Measurements from ENCODE around the gene TMEM92. TPM values are rescaled to one million over a fixed set of nuclear protein-coding genes. Genes with fewer than 3 reads are reported as not detected.

TMEM92 gene
- total and polyA plus RNA-seq, 2 experiments from 2014 or later, result 17.3 to 30.0 TPM

GRCh38 chr17:50274897-50275221, 593 bp downstream of the TMEM92 start:
- DNase-seq (ENCODE audit: low read depth in 1 of 2, low spot score in 1 of 2), result no peak
- Histone ChIP-seq H3K4me1 (ENCODE audit: low read depth) (peaks cover 17% of the 10 kb centered on the region), H3K36me3 (no peaks in the 10 kb centered on the region), H3K4me3 (peak overlapping the region; percentile 41), H3K9me3 (ENCODE audit: low read depth) (no peaks in the 10 kb centered on the region), H3K27me3 (no peaks in the 10 kb centered on the region), H3K27ac (no peak overlapping the region)
- no peak for TF ChIP-seq CTCF (IDR thresholded peaks at IDR 0.05; ENCODE audit: low read depth, low read length)

GRCh38 chr17:50275279-50275678, 1.0 kb downstream of the TMEM92 start:
- no peaks in the 10 kb centered on the region for H3K36me3 ChIP-seq
- no peak overlapping the region for H3K27ac ChIP-seq
- H3K4me1 ChIP-seq (ENCODE audit: low read depth), result peaks cover 16% of the 10 kb centered on the region
- no peaks in the 10 kb centered on the region for H3K27me3 ChIP-seq
- no peak for DNase-seq (ENCODE audit: low read depth in 1 of 2, low spot score in 1 of 2)
- H3K9me3 ChIP-seq (ENCODE audit: low read depth), result no peaks in the 10 kb centered on the region
- TF ChIP-seq CTCF (IDR thresholded peaks at IDR 0.05; ENCODE audit: low read depth, low read length), result no peak
- no peak overlapping the region for H3K4me3 ChIP-seq

DNA sequence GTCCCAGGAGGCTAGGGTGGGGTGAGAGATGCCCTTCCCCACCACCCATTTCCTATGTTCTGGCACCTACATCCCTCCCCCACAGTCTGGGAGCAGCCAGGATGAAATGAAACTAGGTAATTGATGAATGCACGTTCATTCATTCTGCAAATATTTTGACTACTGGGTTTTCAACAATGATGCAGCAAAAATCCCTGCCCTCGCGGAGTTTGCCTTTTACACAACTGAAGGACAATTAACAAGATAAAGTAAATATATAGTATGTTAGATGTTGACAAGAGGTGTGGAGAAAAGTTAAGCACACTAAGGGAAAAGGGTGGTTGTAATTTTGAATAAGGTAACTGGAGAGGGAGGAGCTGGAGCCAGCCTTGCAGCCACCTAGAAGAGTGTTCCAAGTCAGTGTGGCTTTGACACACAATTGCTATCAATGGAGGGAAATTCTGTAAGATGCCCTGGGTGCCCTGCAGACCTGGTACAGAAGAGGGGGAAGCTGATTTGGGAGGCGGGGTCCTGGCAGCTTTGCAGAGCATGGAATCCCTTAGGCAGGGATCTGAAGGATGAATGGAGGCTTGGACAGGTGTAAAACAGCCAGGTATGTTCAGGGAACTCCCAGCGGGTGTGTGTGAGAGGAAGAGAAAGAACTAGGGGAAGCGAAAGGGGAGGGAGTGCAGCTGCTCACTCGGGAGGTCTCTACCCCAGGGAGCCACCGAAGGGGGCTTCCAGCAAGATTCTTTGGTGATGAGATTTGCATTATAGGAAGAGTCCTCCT, 2.5 kb downstream of the TMEM92 start:
- DNase-seq (ENCODE audit: low read depth in 1 of 2, low spot score in 1 of 2), result no peak

DNA sequence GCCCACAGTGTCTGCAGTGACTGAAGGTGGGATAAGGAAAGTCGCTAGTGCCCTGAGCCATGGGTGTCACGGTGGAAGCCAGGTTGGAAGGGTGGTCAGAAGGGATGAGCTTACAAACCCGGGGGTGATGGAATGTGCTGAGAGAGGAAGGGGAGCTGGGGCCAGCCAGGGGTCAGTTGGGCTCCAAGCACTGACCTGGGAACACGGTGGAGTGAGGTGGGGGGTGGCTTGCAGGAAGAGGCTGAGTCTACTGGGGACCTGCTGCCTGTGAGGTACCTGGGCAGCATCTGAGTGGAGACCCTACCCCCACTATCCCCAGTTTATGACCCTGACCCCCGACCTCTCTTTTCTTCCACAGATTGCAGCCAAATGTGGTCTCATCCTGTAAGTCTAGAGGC, 3.1 kb downstream of the TMEM92 start:
- Histone ChIP-seq H3K9me3 (ENCODE audit: low read depth) (no peaks in the 10 kb centered on the region), H3K27ac (no peak overlapping the region), H3K36me3 (no peaks in the 10 kb centered on the region), H3K27me3 (no peaks in the 10 kb centered on the region), H3K4me3 (no peak overlapping the region), H3K4me1 (ENCODE audit: low read depth) (peaks cover 6% of the 10 kb centered on the region)
- TF ChIP-seq CTCF (IDR thresholded peaks at IDR 0.05; ENCODE audit: low read depth, low read length), result no peak
- no peak for DNase-seq (ENCODE audit: low read depth in 1 of 2, low spot score in 1 of 2)

More for the DNA sequence above, 2.5 kb downstream of the TMEM92 start:
- Histone ChIP-seq H3K27ac (no peak overlapping the region), H3K9me3 (ENCODE audit: low read depth) (no peaks in the 10 kb centered on the region), H3K27me3 (no peaks in the 10 kb centered on the region), H3K36me3 (no peaks in the 10 kb centered on the region), H3K4me1 (ENCODE audit: low read depth) (peaks cover 6% of the 10 kb centered on the region), H3K4me3 (no peak overlapping the region)
- TF ChIP-seq CTCF (IDR thresholded peaks at IDR 0.05; ENCODE audit: low read depth, low read length), result no peak

DNA sequence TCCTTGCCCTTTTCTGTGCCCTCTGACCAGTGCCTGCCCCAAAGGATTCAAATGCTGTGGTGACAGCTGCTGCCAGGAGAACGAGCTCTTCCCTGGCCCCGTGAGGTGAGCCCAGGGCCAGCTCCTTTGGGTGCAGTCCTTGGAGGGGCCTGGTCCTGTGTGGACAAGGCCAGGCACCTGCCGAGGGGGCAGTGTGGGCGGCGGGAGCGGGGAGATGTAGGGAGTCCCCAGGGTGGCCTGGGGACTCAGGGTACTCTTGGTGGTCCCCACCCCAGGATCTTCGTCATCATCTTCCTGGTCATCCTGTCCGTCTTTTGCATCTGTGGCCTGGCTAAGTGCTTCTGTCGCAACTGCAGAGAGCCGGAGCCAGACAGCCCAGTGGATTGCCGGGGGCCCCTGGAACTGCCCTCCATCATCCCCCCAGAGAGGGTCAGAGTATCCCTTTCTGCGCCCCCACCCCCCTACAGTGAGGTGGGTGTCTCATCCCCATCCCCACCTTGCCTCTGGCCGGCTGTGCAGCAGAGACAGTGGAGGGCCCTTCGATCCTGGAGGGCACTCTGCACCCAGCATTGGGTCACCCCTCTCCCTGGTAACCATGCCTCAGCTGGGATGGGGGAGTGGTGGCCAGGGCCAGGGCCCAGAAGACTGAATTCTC, 4.4 kb downstream of the TMEM92 start:
- Histone ChIP-seq H3K4me3 (no peak overlapping the region), H3K27me3 (no peaks in the 10 kb centered on the region), H3K27ac (no peak overlapping the region), H3K4me1 (ENCODE audit: low read depth) (peaks cover 6% of the 10 kb centered on the region), H3K9me3 (ENCODE audit: low read depth) (no peaks in the 10 kb centered on the region), H3K36me3 (no peaks in the 10 kb centered on the region)
- TF ChIP-seq CTCF (IDR thresholded peaks at IDR 0.05; ENCODE audit: low read depth, low read length), result no peak
- DNase-seq (ENCODE audit: low read depth in 1 of 2, low spot score in 1 of 2), result no peak

All from cardiac muscle cell (in vitro differentiated cells and primary cell).